ENCODE results near the gene HNRNPH1.

DNA sequence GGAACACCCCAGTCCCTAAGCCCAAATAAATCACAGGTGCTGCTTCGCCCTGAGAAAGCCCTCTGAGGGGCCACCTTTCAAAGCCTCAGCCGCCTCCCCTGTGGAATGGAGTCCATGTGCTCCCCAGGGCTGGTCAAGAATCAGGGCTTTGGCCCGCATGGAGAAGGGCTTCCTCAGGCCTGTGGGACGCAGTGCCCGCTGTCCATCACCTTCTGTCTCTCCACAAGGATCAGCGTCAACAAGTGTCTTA lies 16.6 kb downstream of the HNRNPH1 start:
- TF ChIP-seq CTCF (IDR thresholded peaks at IDR 0.05; ENCODE audit: low read depth, low read length, poor library complexity, severe bottlenecking), result no peak
- TF ChIP-seq EZH2phosphoT487 (IDR thresholded peaks at IDR 0.05; ENCODE audit: borderline replicate concordance, low read length), result no peak
